Measurements from ENCODE around the gene ANKRD13D.
"Not testable (repeated sequence)": the region's sequence is repeated elsewhere in the genome, so short reads cannot be mapped to it uniquely, and the experiment has no call there.

Gene ANKRD13D

GRCh38 chr11:67289226-67289650 lies at the start of gene ANKRD13D:
Gene ANKRD13D (plus strand): TSS chr11:67289303. CDS start chr11:67289461, 158 bp downstream.
- in situ Hi-C loops (cut with HindIII; ENCODE audit: low sequenced_read_pairs): no loop called here

GRCh38 chr11:67239783-67240575 lies 49.1 kb upstream of the ANKRD13D start:
- in situ Hi-C loops (cut with HindIII; ENCODE audit: low sequenced_read_pairs): loop anchor here (25.0 kb wide), 1 partner anchor 97 kb away; no protein-coding TSS in a partner anchor

DNA sequence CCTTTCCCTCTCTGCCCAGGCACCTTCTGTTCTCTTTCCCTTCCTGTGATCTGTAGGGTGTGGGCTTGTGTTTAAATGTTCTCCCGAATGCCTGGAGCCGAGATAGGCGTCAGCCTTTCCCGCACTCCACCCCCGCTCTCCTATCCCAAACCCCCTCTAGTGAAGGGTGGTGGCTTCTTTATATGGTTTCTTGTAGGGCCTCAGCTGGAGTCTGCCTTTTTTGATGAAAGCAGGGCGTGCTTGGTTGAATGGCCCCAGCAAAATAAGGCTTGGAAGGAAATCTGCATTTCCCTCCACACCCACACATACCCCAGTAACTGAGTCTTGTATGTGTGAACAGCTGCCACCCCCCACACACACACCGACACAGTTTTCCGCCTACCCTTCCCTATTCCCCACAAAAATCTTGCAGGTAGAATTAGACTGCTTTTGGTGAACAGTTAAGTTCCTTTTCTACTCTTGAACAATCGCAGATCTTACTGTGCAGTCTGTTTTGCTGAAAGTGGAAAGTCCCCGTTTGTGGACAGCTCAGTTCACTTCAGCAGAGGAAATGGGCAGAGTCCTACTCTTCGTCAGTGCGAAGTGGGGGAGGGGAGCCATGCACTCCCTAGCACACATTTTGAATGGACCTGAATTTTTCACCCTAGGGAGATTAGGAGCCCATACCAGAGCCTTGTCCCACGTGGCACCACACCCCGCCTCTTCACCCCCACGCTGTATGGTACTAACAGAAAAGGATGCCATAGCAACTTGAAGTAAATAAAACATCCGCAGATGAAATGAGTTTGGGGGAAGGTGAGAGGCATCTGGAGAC lies 48.3 kb upstream of the ANKRD13D start:
- in situ Hi-C loops (cut with HindIII; ENCODE audit: low sequenced_read_pairs): loop anchor here (25.0 kb wide), 1 partner anchor 97 kb away; no protein-coding TSS in a partner anchor

GRCh38 chr11:67242548-67242947 lies 46.6 kb upstream of the ANKRD13D start:
- in situ Hi-C loops (cut with HindIII; ENCODE audit: low sequenced_read_pairs): loop anchor here (25.0 kb wide), 1 partner anchor 95 kb away; no protein-coding TSS in a partner anchor

DNA sequence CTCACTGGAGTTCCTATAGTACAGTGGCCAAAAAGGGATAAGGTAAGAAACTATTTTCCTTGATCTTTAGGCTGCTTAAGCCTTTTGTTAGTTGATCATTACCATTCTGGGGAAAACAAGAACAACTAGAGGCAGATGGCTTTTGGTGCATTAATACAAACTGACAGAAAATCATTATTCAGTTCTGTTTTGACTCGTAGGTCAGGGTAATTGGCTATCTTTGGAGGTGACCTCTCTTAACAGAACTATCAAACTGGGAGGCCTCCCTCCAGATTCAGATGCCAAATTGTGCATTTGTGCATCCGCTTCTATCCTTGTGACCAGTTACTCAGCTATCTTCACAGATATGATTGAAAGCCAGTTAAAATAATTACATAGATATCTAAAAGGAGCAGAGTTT lies 46.1 kb upstream of the ANKRD13D start:
- in situ Hi-C loops (cut with HindIII; ENCODE audit: low sequenced_read_pairs): loop anchor here (25.0 kb wide), 1 partner anchor 94 kb away; no protein-coding TSS in a partner anchor

DNA sequence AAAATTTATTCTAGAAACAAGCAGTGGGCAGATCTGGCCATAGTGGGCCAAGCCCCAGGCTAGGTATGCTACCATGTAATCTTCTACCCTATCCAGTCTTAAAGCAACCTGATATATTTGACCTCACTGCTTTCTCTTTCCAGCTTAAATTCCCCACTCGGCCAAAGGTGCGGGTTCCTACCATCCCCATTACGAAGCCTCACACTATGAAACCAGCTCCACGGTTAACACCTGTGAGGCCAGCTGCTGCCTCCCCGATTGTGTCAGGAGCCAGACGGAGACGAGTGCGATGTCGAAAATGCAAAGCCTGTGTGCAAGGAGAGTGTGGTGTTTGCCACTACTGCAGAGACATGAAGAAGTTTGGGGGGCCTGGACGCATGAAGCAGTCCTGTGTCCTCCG lies 44.1 kb upstream of the ANKRD13D start:
- in situ Hi-C loops (cut with HindIII; ENCODE audit: low sequenced_read_pairs): loop anchor here (25.0 kb wide), 1 partner anchor 92 kb away; no protein-coding TSS in a partner anchor

- in situ Hi-C loops (cut with HindIII; ENCODE audit: low sequenced_read_pairs): loop anchor here (25.0 kb wide), 1 partner anchor 89 kb away; no protein-coding TSS in a partner anchor
Measured at GRCh38 chr11:67247946-67248550, 41.1 kb upstream of the ANKRD13D start.

DNA sequence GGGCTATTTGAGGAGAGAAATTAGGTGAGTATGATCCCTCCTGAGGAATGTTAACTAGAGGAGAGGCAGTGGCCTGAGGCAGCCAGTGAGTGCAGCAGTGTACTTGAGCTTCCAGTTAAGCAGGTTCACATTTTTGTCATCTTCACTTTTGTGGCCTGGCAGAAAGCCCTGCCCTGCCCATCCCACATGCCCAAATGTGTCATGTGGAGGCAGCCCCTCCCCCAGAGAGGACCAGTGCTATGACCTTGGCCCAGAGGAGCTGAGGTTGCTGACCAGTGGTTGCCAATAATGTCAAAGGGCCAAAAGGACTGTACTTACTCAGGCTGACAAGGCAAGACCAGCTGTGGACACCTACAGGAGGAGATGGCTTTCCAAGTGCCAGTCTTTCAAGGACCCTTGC lies 40.5 kb upstream of the ANKRD13D start:
- in situ Hi-C loops (cut with HindIII; ENCODE audit: low sequenced_read_pairs): loop anchor here (25.0 kb wide), 1 partner anchor 89 kb away; no protein-coding TSS in a partner anchor

DNA sequence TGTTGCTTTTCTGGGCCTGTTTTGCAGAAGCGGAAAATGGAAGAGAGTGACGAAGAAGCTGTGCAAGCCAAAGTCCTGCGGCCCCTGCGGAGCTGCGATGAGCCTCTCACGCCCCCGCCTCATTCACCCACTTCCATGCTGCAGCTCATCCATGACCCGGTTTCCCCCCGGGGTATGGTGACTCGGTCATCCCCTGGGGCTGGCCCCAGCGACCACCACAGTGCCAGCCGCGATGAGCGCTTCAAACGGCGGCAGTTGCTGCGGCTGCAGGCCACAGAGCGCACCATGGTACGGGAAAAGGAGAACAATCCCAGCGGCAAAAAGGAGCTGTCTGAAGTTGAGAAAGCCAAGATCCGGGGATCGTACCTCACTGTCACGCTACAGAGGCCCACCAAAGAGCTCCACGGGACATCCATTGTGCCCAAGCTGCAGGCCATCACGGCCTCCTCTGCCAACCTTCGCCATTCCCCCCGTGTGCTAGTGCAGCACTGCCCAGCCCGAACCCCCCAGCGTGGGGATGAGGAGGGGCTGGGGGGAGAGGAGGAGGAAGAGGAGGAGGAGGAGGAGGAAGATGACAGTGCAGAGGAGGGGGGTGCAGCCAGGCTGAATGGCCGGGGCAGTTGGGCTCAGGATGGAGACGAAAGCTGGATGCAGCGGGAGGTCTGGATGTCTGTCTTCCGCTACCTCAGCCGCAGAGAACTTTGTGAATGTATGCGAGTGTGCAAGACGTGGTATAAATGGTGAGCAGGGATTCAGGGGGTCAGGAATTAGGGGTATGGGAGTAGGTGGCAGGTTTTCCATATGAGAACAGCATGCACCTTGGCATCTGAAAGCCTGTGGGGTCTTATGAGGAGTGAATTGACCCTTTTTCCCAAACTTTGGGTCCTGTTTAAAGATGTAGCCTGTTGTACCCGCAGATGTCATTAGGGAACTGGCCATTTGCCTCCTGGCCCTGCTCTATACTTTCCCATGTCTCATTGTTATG lies 38.8 kb upstream of the ANKRD13D start:
- in situ Hi-C loops (cut with HindIII; ENCODE audit: low sequenced_read_pairs): no loop called here

DNA sequence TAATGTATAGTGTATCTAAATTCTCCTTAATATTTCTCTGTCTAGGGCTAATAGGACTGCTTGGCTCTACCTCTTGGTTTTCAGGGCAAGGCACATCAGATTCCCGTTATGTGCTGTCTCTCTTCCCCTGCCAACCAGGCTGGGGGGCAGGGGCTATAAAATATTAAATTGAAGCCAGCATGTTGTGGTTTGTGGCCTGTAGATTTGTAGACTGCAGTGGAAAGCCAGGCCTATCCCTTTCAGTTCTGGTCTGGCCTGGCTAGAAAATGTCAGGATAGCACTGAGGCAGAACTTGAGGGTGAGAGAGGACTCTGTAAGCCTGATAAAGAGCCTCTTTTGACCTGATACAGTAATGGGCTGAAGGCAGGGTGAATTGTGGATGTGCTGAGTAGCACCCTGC lies 37.3 kb upstream of the ANKRD13D start:
- in situ Hi-C loops (cut with HindIII; ENCODE audit: low sequenced_read_pairs): no loop called here

- in situ Hi-C loops (cut with HindIII; ENCODE audit: low sequenced_read_pairs): no loop called here
Measured at GRCh38 chr11:67252831-67253239, 36.3 kb upstream of the ANKRD13D start.

DNA sequence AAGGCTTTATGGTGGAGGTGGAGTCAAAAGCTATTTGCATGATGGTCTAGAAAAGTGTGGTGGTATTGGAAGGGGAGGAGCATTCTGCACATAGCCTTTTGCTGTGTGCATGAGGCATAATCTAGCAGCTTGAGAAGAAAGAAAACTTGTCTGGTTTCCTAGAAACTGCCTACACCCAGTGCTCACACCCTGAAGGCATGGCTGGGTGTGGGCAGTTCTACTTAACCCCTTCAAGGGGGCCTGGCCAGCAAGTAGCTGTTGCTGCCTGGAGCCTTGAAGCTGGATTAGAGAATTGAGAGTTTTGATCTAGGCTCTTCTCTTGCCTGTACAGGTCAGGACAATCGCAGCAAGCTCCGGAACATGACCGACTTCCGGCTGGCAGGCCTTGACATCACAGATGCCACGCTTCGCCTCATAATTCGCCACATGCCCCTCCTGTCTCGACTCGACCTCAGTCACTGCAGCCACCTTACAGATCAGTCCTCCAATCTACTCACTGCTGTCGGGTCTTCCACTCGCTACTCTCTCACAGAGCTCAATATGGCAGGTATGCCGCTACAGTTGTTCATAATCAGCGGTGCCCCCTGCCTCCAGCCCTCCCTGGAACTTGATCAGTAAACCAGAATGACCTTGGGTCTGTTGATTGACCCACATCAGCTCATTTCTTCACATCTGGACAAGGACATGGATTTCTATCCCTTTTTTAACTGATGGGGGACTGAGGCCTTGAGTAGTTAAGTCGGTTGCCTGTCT lies 35.1 kb upstream of the ANKRD13D start:
- in situ Hi-C loops (cut with HindIII; ENCODE audit: low sequenced_read_pairs): no loop called here

DNA sequence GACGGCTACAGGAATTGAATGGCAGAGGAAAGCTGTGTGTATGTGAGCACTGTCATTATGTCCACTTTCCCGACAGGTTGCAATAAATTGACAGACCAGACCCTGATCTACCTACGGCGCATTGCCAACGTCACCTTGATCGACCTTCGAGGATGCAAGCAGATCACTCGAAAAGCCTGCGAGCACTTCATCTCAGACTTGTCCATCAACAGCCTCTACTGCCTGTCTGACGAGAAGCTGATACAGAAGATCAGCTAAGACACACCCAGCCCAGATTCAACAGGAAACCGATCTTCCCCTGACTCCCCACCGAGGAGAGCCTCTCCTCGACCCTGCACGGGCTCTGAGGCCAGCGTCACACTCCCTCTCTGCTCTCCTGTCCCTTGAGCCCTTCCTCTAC lies 34.3 kb upstream of the ANKRD13D start:
- in situ Hi-C loops (cut with HindIII; ENCODE audit: low sequenced_read_pairs): no loop called here

DNA sequence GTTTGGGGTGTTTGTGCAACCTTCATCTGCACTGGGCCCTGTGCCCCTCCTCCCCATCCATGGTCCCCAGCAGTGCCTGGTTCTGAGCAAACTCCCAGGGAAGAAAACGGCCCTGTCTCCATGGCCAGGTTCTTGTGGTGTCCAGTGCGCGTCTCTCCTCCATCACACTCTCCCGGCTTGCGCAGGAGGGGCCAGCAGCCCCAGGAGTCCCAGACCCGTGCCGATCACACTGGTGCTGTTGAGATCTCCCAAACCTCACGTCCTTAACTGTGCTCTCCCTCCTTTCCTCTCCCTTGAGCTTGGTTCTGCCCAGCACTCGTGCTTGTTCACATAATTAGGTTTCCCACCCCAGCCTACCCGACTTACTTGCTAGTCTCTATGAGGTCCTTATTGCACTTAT lies 33.8 kb upstream of the ANKRD13D start:
- in situ Hi-C loops (cut with HindIII; ENCODE audit: low sequenced_read_pairs): no loop called here

DNA sequence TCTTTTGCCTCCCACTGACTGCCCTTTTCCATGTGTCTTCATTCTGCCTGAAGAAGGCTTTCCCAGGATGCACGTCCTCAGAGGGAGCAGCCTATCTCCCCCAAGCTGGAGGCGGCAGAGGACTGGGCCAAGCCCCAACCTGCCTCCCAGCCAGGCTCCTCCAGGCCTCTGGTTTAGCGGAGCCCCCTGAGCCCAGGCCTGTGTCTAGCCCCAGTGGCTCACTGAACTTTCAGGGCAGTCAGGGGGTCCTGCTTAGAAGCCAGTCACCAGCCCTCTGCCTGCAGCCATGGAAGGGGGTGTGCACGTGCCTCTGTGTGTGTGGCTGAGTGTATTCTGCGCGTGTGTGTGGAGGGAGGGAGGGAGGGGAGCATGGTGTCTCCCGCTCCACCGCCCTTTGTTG lies 33.2 kb upstream of the ANKRD13D start:
- in situ Hi-C loops (cut with HindIII; ENCODE audit: low sequenced_read_pairs): no loop called here

DNA sequence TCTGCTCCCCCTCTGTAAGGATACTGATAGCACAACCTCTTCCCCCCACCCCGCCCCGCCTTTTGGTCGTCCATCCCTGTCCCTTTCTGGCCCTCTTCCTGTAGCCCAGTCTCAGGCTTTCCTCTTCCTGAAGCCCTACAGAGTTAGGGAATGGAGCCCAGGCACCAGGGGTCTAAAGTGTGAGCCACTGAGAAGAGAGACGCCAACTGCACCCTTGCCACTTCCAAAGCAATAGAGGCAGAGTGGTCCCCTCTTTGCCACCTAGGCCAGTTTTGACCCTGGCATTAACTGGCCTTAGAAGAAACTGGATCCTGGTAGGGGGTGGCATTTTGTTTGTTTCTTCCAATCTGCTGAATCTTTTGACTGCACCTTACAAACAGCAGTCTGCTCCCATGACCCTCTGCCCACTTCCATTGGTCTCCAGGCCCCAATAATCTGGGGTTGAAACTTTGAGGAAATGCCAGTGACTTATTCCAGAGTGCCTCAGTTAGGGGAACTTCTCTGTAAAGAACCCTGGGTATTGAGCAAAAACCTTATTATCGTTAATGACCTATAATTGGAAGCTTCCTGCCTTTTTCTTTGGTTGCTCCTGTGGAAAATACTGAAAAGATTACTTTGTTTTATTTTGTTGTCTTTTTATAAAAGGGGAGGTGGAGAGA lies 32.5 kb upstream of the ANKRD13D start:
- in situ Hi-C loops (cut with HindIII; ENCODE audit: low sequenced_read_pairs): no loop called here

DNA sequence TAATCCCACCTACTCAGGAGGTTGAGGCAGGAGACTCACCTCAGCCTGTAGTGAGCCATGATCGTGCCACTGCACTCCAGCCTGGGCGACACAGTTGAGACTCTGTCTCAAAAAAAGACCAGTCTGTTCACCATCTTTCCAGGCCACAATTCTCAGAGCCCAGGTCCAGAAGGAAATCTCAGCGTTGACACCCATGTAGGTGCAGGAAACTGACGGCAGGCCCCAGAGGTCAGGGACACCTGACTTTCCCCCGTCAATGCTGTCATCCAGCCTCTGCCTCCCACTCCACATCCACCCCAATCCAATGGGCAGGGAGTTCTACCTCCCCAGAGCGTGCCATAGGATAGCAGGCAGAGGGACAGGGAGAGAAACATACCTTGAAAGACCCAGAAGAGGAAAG lies 28.7 kb upstream of the ANKRD13D start:
- in situ Hi-C loops (cut with HindIII; ENCODE audit: low sequenced_read_pairs): no loop called here

- in situ Hi-C loops (cut with HindIII; ENCODE audit: low sequenced_read_pairs): not testable (repeated sequence)
Measured at GRCh38 chr11:67260885-67261639, 28.0 kb upstream of the ANKRD13D start.
